LNCaP clone FGC (cell line): ENCODE data around the gene SMYD2.

Experiments used
- DNase-seq: peaks from one replicate; pipeline ENCODE4 v3.0.0-alpha.2; 2011; ENCODE audit warnings: low read depth
- H3K4me3 ChIP-seq: 2 replicates; pipeline ENCODE4 v1.5.1; 2011; ENCODE audit warnings: mild to moderate bottlenecking, low read depth, low read length, control low read depth
- CTCF ChIP-seq: IDR thresholded peaks from 2 replicates; pipeline ENCODE4 v1.5.1; 2012; ENCODE audit warnings: mild to moderate bottlenecking; ENCODE audit not compliant: control insufficient read depth, insufficient read depth; ENCODE audit errors: extremely low read depth

The SMYD2 gene

GRCh38 chr1:214305164-214305751, 24.3 kb downstream of the SMYD2 start:
- TF ChIP-seq CTCF: no peak
- no peak for DNase-seq

GRCh38 chr1:214306269-214306668, 25.3 kb downstream of the SMYD2 start:
- H3K4me3 ChIP-seq: no peak overlapping the region
- TF ChIP-seq CTCF: no peak

More at GRCh38 chr1:214305164-214305751, 24.3 kb downstream of the SMYD2 start:
- H3K4me3 ChIP-seq: no peak overlapping the region

GRCh38 chr1:214310010-214310409, 29.1 kb downstream of the SMYD2 start:
- H3K4me3 ChIP-seq: no peak overlapping the region
- TF ChIP-seq CTCF: no peak
- DNase-seq: no peak

More at GRCh38 chr1:214306269-214306668, 25.3 kb downstream of the SMYD2 start:
- DNase-seq: no peak

- DNase-seq: no peak
Observed at GRCh38 chr1:214310777-214311690, 30.1 kb downstream of the SMYD2 start.

GRCh38 chr1:214312530-214313051, 31.6 kb downstream of the SMYD2 start:
- TF ChIP-seq CTCF: no peak
- no peak for DNase-seq
- no peak overlapping the region for H3K4me3 ChIP-seq

More at GRCh38 chr1:214310777-214311690, 30.1 kb downstream of the SMYD2 start:
- no peak overlapping the region for H3K4me3 ChIP-seq
- TF ChIP-seq CTCF: no peak

- no peak for TF ChIP-seq CTCF
- no peak for DNase-seq
- no peak overlapping the region for H3K4me3 ChIP-seq
Observed at GRCh38 chr1:214314178-214314843, 33.4 kb downstream of the SMYD2 start.
